Spleen (tissue), 11 donors: ENCODE results near the gene CALY. TPM values are rescaled to one million over a fixed set of nuclear protein-coding genes. Genes with fewer than 3 reads are reported as not detected.

Experiments
- DNase-seq: peaks from one replicate; pipeline ENCODE4 v3.0.0-alpha.2; 2020
- H3K27ac ChIP-seq, 8 donors: fragments of 200-600 bp; sonication (generic) in 7 of 8; 1 replicate in 4 of 8; 2 replicates in 4 of 8; pipeline versions ENCODE4 v1.5.0 to v1.8.0; 2016 to 2021; ENCODE audit warnings: inconsistent platforms in 4 of 8, mild to moderate bottlenecking in 4 of 8, moderate library complexity in 1 of 8
- H3K27me3 ChIP-seq, 7 donors: fragments of 200-600 bp; sonication (generic) in 6 of 7; replicated peaks in 1 of 7; 1 replicate in 4 of 7; 2 replicates in 3 of 7; pipeline versions ENCODE4 v1.5.0 to v1.8.0; 2016 to 2021; ENCODE audit warnings: inconsistent platforms in 3 of 7, mild to moderate bottlenecking in 1 of 7
- H3K36me3 ChIP-seq, 6 donors: fragments of 200-600 bp; sonication (generic) in 5 of 6; 1 replicate in 4 of 6; 2 replicates in 2 of 6; pipeline versions ENCODE4 v1.5.0 to v1.8.0; 2016 to 2021; ENCODE audit warnings: inconsistent platforms in 2 of 6
- H3K4me1 ChIP-seq, 6 donors: fragments of 200-600 bp; sonication (generic) in 5 of 6; 1 replicate in 3 of 6; 2 replicates in 3 of 6; pipeline versions ENCODE4 v1.5.0 to v1.8.0; 2016 to 2021; ENCODE audit warnings: inconsistent platforms in 3 of 6
- H3K4me3 ChIP-seq, 8 donors: fragments of 200-600 bp; sonication (generic) in 7 of 8; 1 replicate in 4 of 8; 2 replicates in 4 of 8; pipeline versions ENCODE4 v1.5.0 to v1.8.0; 2016 to 2021; ENCODE audit warnings: inconsistent platforms in 4 of 8, mild to moderate bottlenecking in 4 of 8, moderate library complexity in 2 of 8
- H3K9me3 ChIP-seq, 8 donors: fragments of 200-600 bp; sonication (generic) in 7 of 8; 1 replicate in 4 of 8; 2 replicates in 4 of 8; pipeline versions ENCODE4 v1.5.0 to v1.8.0; 2016 to 2021; ENCODE audit warnings: inconsistent platforms in 4 of 8
- POLR2A ChIP-seq, 3 donors: fragments of 450-650 bp; IDR thresholded peaks; one replicate each; pipeline ENCODE4 v1.5.1; 2017; ENCODE audit warnings: antibody characterized with exemption in 3 of 3, mild to moderate bottlenecking in 1 of 3
- POLR2AphosphoS5 ChIP-seq, 3 donors: sonication (generic); formaldehyde crosslinking; IDR thresholded peaks; one replicate each; pipeline ENCODE4 v1.5.1; 2017; ENCODE audit warnings: antibody characterized with exemption in 3 of 3
- WGBS, 5 donors: extraction: QIAGEN DNeasy Blood & Tissue Kit in 3 of 5; methylation state at CpG; one replicate each; pipeline versions ENCODE4 v1.1.5 to v1.1.7; 2013 to 2018; 5-methylcytosine and 5-hydroxymethylcytosine counted together
- intact Hi-C: fragments of 100-400 bp; cut with DNase I; formaldehyde crosslinking; loops from one replicate; pipeline ENCODE4 v1.15.0; 2023; ENCODE audit warnings: low total_unique reads
- polyA plus RNA-seq, 3 donors: library from polyadenylated mRNA; stranded (reverse); fragments of 200-250 nt; gene quantifications; one replicate each; pipeline ENCODE4 v1.2.1, GENCODE V29; 2013
- total RNA-seq, 7 donors: library from RNA; depleted of rRNA in 3 of 7; stranded (reverse); fragments of >200 nt in 3 of 7; fragmentation: NEBNext Ultra II Directional in 4 of 7; extraction: Animal tissue kit (Norgen Biotek cat#: 25700) in 4 of 7; gene quantifications; one replicate each; pipeline versions ENCODE4 v1.1.0 to v1.2.1, GENCODE V29; 2016 to 2021
- TF ChIP-seq, protein P1 (sequence below), 11 experiments: fragments of 200-600 bp in 7 of 11; fragments of 450-650 bp in 4 of 11; sonication (generic) in 4 of 11; IDR thresholded peaks in 8 of 11; conservative IDR thresholded peaks in 3 of 11; 1 replicate in 7 of 11; 2 replicates in 4 of 11; pipeline versions ENCODE4 v1.4.0 to v1.8.0; 2016 to 2021; ENCODE audit warnings: antibody characterized with exemption in 11 of 11, inconsistent platforms in 4 of 11, mild to moderate bottlenecking in 1 of 11
- donor health status: healthy with polysubstance abuse.
- donor health status: DM: no; HTN: no; CAD: no; lungs with moderate emphysema.
- donor health status: DM: no; HTN: no; CAD: no.
- donor health status: Bipolar disorder and iron deficiency.
- donor health status: healthy.
- donor health status: DM: no; HTN: no; CAD: no.
- donor health status: DM: yes; HTN: yes; CAD: no.

The CALY gene
- total and polyA plus RNA-seq, 10 donors, result 0.04 to 3.4 (median 0.34) TPM; not detected in 1

DNA sequence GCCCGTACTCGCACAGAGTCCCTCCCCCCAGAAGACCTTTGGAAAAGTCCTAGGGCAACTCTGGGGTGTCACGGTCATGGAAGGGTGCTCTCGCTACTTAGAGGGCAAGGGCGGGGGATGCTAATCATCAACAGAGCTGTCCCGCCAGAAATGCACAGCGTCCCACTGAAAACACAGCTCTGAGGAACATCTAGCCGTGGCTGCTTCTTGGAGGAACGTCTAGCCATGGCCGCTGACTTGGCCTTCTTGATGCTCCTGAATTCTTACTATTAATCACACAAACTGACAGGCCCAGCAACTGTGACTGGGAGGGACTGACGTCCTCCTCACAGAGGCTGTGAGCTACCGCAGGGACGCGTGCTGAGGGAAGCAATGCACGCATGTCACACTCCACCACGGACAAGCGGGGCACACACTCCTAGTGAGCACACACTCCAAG lies 29.7 kb downstream of the CALY start:
- Histone ChIP-seq H3K4me3 (peak overlapping the region in 2 of 8 donors; percentile 95 to 98), H3K4me1 (peaks cover 17 to 72% (median 52%) of the 10 kb centered on the region in 6 donors), H3K27me3 (no peaks in the 10 kb centered on the region), H3K9me3 (no peaks in the 10 kb centered on the region), H3K27ac (peak overlapping the region in 5 of 8 donors; percentile 78 to 99 (median 97)), H3K36me3 (peaks cover 0 to 46% (median 29%) of the 10 kb centered on the region in 6 donors)
- TF ChIP-seq POLR2AphosphoS5 (IDR thresholded peaks at IDR 0.05) (no peak), POLR2A (IDR thresholded peaks at IDR 0.05) (no peak)
- TF ChIP-seq, protein P1, sequence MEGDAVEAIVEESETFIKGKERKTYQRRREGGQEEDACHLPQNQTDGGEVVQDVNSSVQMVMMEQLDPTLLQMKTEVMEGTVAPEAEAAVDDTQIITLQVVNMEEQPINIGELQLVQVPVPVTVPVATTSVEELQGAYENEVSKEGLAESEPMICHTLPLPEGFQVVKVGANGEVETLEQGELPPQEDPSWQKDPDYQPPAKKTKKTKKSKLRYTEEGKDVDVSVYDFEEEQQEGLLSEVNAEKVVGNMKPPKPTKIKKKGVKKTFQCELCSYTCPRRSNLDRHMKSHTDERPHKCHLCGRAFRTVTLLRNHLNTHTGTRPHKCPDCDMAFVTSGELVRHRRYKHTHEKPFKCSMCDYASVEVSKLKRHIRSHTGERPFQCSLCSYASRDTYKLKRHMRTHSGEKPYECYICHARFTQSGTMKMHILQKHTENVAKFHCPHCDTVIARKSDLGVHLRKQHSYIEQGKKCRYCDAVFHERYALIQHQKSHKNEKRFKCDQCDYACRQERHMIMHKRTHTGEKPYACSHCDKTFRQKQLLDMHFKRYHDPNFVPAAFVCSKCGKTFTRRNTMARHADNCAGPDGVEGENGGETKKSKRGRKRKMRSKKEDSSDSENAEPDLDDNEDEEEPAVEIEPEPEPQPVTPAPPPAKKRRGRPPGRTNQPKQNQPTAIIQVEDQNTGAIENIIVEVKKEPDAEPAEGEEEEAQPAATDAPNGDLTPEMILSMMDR (IDR thresholded peaks at IDR 0.05 in 8 of 11, conservative IDR thresholded peaks at IDR 0.05 in 3 of 11), result no peak
- WGBS, 5 donors, result 88 to 92% (median 91%) methylated on average over 17 of the region's 17 CpGs
- intact Hi-C loops, result no loop called here
- DNase-seq, result peak; percentile 81

DNA sequence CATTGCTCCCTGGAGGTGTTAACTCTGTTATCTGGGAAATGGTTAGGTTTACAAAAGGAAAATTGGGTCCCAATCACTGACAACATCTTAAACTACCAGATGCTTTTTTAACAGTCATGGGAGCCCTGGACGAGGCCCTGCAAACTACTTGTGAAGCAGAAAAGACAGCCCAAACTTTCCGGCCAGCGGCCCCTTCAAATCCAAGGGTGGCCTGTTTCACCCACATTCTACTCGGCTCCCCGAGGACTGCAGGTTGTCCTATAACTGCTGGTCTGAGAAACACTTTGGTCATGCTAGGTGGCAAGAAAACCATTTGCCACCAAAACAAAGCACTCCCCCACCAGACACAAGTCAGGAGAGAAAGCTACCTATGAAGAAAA lies 30.6 kb downstream of the CALY start:
- Histone ChIP-seq H3K9me3 (no peaks in the 10 kb centered on the region), H3K4me1 (peaks cover 17 to 72% (median 52%) of the 10 kb centered on the region in 6 donors), H3K27ac (peak overlapping the region in 7 of 8 donors; percentile 6 to 99 (median 78)), H3K27me3 (no peaks in the 10 kb centered on the region), H3K4me3 (no peak overlapping the region), H3K36me3 (peaks cover 0 to 46% (median 28%) of the 10 kb centered on the region in 6 donors)
- peak; percentile 58 for DNase-seq
- 89 to 91% (median 91%) methylated on average over 5 of the region's 5 CpGs for WGBS, 5 donors
- no peak for TF ChIP-seq POLR2A (IDR thresholded peaks at IDR 0.05)
- TF ChIP-seq POLR2AphosphoS5 (IDR thresholded peaks at IDR 0.05), result no peak
- TF ChIP-seq, protein P1 (IDR thresholded peaks at IDR 0.05 in 8 of 11, conservative IDR thresholded peaks at IDR 0.05 in 3 of 11), result no peak
- intact Hi-C loops, result no loop called here

DNA sequence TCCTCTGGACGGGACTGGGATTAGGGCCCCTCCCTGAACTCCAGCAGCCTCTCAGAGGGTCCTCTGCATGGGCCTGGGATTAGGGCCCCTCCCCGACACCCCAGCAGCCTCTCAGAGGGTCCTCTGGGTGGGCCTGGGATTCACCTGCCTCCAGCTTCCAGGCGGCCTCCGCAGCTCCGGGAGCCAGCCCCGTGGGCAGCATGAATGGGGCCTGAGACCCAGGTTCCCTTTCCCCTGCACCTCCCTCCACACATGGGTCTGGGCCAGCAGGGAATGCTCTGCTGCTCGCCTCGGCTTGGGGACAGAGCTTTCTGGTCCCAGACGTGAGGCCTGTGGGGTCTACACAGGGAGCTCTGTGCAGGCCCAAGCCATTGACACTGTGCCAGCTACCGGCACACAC lies 33.5 kb downstream of the CALY start:
- H3K36me3 ChIP-seq, result peaks cover 5 to 58% (median 43%) of the 10 kb centered on the region in 6 donors
- no peaks in the 10 kb centered on the region for H3K27me3 ChIP-seq
- no peaks in the 10 kb centered on the region for H3K9me3 ChIP-seq
- WGBS, 5 donors, result 72 to 94% (median 93%) methylated on average over 4 to 10 of the region's 10 CpGs
- H3K27ac ChIP-seq, result no peak overlapping the region
- H3K4me3 ChIP-seq, result no peak overlapping the region
- intact Hi-C loops, result no loop called here
- no peak for DNase-seq
- peaks cover 15 to 56% (median 43%) of the 10 kb centered on the region in 6 donors for H3K4me1 ChIP-seq
- TF ChIP-seq, protein P1 (IDR thresholded peaks at IDR 0.05 in 8 of 11, conservative IDR thresholded peaks at IDR 0.05 in 3 of 11), result no peak
- TF ChIP-seq POLR2A (IDR thresholded peaks at IDR 0.05) (no peak), POLR2AphosphoS5 (IDR thresholded peaks at IDR 0.05) (no peak)

DNA sequence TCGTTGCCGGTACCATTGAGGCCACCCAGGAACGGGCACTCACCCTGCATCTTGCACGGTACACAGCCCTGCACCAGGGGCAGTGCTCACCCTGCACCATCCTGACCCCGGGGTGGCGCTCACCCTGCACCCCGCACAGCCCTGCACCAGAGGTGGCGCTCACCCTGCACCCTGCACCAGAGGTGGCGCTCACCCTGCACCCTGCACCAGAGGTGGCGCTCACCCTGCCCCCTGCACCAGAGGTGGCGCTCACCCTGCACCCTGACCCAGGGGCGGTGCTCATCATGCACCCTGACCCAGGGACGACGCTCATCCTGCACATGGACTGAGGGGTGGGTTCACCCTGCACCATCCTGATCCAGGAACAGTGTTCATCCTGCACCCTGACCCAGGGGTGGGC lies 34.5 kb downstream of the CALY start:
- intact Hi-C loops, result no loop called here
- 97 to 99% (median 97%) methylated on average over 11 to 14 of the region's 14 CpGs for WGBS, 5 donors
- peaks cover 5 to 67% (median 52%) of the 10 kb centered on the region in 6 donors for H3K36me3 ChIP-seq

More for the DNA sequence above, 34.5 kb downstream of the CALY start:
- TF ChIP-seq, protein P1 (IDR thresholded peaks at IDR 0.05 in 8 of 11, conservative IDR thresholded peaks at IDR 0.05 in 3 of 11), result no peak
- TF ChIP-seq POLR2AphosphoS5 (IDR thresholded peaks at IDR 0.05) (no peak), POLR2A (IDR thresholded peaks at IDR 0.05) (no peak)
- no peak for DNase-seq
- H3K27me3 ChIP-seq, result no peaks in the 10 kb centered on the region
- H3K27ac ChIP-seq, result no peak overlapping the region
- H3K9me3 ChIP-seq, result no peaks in the 10 kb centered on the region
- H3K4me1 ChIP-seq, result peaks cover 10 to 47% (median 33%) of the 10 kb centered on the region in 6 donors
- H3K4me3 ChIP-seq, result no peak overlapping the region
